ENCODE data around the gene CACNG5.

The CACNG5 gene

GRCh38 chr17:66842959-66843358 is 8.0 kb downstream of the CACNG5 start (continued):
- TF ChIP-seq ZNF610 (tag by site-specific recombination; IDR thresholded peaks at IDR 0.05; ENCODE audit: borderline replicate concordance) = no peak
- TF ChIP-seq HOXC10 (CRISPR knock-in tag; IDR thresholded peaks at IDR 0.05) = no peak
- TF ChIP-seq, protein P1, sequence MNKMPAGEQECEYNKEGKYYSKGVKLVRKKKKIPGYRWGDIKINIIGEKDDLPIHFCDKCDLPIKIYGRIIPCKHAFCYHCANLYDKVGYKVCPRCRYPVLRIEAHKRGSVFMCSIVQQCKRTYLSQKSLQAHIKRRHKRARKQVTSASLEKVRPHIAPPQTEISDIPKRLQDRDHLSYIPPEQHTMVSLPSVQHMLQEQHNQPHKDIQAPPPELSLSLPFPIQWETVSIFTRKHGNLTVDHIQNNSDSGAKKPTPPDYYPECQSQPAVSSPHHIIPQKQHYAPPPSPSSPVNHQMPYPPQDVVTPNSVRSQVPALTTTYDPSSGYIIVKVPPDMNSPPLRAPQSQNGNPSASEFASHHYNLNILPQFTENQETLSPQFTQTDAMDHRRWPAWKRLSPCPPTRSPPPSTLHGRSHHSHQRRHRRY (tag by site-specific recombination; IDR thresholded peaks at IDR 0.05) = no peak
- no peak for TF ChIP-seq ZSCAN16 (tag by site-specific recombination; IDR thresholded peaks at IDR 0.05)
- TF ChIP-seq ZBTB21 (tag by site-specific recombination; IDR thresholded peaks at IDR 0.05) = no peak
- no peak for TF ChIP-seq GLIS2 (tag by site-specific recombination; IDR thresholded peaks at IDR 0.05)
- TF ChIP-seq ZNF280C (tag by site-specific recombination; IDR thresholded peaks at IDR 0.05) = no peak
- TF ChIP-seq YY2 (tag by site-specific recombination; IDR thresholded peaks at IDR 0.05) = no peak
- no peak for TF ChIP-seq ZNF140 (tag by site-specific recombination; IDR thresholded peaks at IDR 0.05)
- TF ChIP-seq ZNF571 (tag by site-specific recombination; IDR thresholded peaks at IDR 0.05) = no peak
- TF ChIP-seq OVOL3 (tag by site-specific recombination; IDR thresholded peaks at IDR 0.05) = no peak
- TF ChIP-seq REPIN1 (tag by site-specific recombination; IDR thresholded peaks at IDR 0.05; ENCODE audit: low read depth) = no peak
- no peak for TF ChIP-seq ZBTB11 (tag by site-specific recombination; conservative IDR thresholded peaks at IDR 0.05; ENCODE audit: low read depth)
- no peak for TF ChIP-seq ZFP37 (tag by site-specific recombination; IDR thresholded peaks at IDR 0.05)
- TF ChIP-seq KLF9 (tag by site-specific recombination; IDR thresholded peaks at IDR 0.05; ENCODE audit: low read depth) = no peak

DNA sequence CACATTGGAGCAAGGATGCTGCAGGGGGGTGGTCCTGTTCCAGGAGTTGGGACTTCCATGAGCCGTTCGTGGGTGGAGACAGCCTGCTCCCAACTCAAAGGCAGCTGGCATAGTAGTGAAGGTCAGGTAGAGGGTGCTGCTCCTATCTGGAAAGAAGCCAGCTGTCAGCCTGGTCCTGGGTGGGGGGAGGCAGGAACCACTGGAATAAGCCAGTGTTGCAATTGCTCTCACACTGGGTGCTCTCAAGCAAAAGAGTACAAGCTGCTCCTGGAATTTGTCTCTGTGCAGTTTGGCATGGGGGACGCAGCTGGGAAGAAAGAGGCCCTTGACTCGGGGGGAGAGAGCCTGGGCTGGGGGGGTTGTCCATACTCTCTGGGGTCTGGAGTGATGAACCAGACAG is 8.7 kb downstream of the CACNG5 start:
- ChIA-PET POLR2A (no interaction called here), CTCF (interaction anchor here (0.6 to 1.2 kb wide), 3 partner anchors 53 to 65 kb away, joined by 3 to 5 read pairs (median 4); no protein-coding TSS in a partner anchor)
- Histone ChIP-seq H3K27ac (ENCODE audit: extremely low read depth, low read depth, low read length) (no peak overlapping the region), H3K9me3 (ENCODE audit: control insufficient read depth, insufficient read depth, low read depth, low read length) (no peaks in the 10 kb centered on the region), H3K4me3 (ENCODE audit: low read depth, low read length) (no peak overlapping the region), H3K36me3 (ENCODE audit: control insufficient read depth in 2 of 2, insufficient read depth in 1 of 2, low read length in 2 of 2) (no peaks in the 10 kb centered on the region), H3K4me1 (ENCODE audit: control insufficient read depth, insufficient read depth, low read length) (no peaks in the 10 kb centered on the region)
- TF ChIP-seq ZNF571 (tag by site-specific recombination; IDR thresholded peaks at IDR 0.05) = no peak
- TF ChIP-seq ZNF175 (tag by site-specific recombination; IDR thresholded peaks at IDR 0.05) = no peak
- TF ChIP-seq, protein P2, sequence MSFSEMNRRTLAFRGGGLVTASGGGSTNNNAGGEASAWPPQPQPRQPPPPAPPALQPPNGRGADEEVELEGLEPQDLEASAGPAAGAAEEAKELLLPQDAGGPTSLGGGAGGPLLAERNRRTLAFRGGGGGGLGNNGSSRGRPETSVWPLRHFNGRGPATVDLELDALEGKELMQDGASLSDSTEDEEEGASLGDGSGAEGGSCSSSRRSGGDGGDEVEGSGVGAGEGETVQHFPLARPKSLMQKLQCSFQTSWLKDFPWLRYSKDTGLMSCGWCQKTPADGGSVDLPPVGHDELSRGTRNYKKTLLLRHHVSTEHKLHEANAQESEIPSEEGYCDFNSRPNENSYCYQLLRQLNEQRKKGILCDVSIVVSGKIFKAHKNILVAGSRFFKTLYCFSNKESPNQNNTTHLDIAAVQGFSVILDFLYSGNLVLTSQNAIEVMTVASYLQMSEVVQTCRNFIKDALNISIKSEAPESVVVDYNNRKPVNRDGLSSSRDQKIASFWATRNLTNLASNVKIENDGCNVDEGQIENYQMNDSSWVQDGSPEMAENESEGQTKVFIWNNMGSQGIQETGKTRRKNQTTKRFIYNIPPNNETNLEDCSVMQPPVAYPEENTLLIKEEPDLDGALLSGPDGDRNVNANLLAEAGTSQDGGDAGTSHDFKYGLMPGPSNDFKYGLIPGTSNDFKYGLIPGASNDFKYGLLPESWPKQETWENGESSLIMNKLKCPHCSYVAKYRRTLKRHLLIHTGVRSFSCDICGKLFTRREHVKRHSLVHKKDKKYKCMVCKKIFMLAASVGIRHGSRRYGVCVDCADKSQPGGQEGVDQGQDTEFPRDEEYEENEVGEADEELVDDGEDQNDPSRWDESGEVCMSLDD (tag by site-specific recombination; IDR thresholded peaks at IDR 0.05) = no peak
